Sigmoid colon (tissue), 7 donors: Measurements from ENCODE around the gene ARR3. TPM values are rescaled to one million over a fixed set of nuclear protein-coding genes. Genes with fewer than 3 reads are reported as not detected.

Experiments
- DNase-seq: peaks from one replicate; pipeline ENCODE4 v3.0.0-alpha.2; 2019
- H3K27ac ChIP-seq, 4 donors: fragments of 200-600 bp; sonication (generic); one replicate each; pipeline ENCODE4 v1.5.1; 2016 to 2019; ENCODE audit warnings: mild to moderate bottlenecking in 1 of 4
- H3K27me3 ChIP-seq, 3 donors: fragments of 200-600 bp; sonication (generic); one replicate each; pipeline ENCODE4 v1.5.1; 2019; ENCODE audit warnings: mild to moderate bottlenecking in 1 of 3
- H3K36me3 ChIP-seq, 4 donors: fragments of 200-600 bp; sonication (generic); one replicate each; pipeline ENCODE4 v1.5.1; 2016 to 2019
- H3K4me1 ChIP-seq, 4 donors: fragments of 200-600 bp; sonication (generic); one replicate each; pipeline ENCODE4 v1.5.1; 2017 to 2019
- H3K4me3 ChIP-seq, 4 donors: fragments of 200-600 bp; sonication (generic); one replicate each; pipeline ENCODE4 v1.5.1; 2017 to 2019; ENCODE audit warnings: mild to moderate bottlenecking in 2 of 4, moderate library complexity in 1 of 4
- H3K9me3 ChIP-seq, 4 donors: fragments of 200-600 bp in 3 of 4; sonication (generic) in 3 of 4; one replicate each; pipeline versions ENCODE4 v1.5.1 to v1.6.1; 2013 to 2019
- CTCF ChIP-seq, 4 experiments: fragments of 450-650 bp in 3 of 4; fragments of 200-600 bp in 1 of 4; IDR thresholded peaks; one replicate each; pipeline ENCODE4 v1.5.1; 2016 to 2019; ENCODE audit warnings: antibody characterized with exemption in 4 of 4, mild to moderate bottlenecking in 3 of 4, moderate library complexity in 2 of 4
- EP300 ChIP-seq, 4 donors: sonication (generic); formaldehyde crosslinking; IDR thresholded peaks; one replicate each; pipeline ENCODE4 v1.6.1; 2017; ENCODE audit warnings: antibody characterized with exemption in 4 of 4
- POLR2A ChIP-seq, 2 donors: fragments of 450-650 bp; IDR thresholded peaks; one replicate each; pipeline ENCODE4 v1.6.1; 2016; ENCODE audit warnings: antibody characterized with exemption in 2 of 2, mild to moderate bottlenecking in 2 of 2, moderate library complexity in 2 of 2
- POLR2AphosphoS5 ChIP-seq, 4 donors: sonication (generic); formaldehyde crosslinking; IDR thresholded peaks; one replicate each; pipeline ENCODE4 v1.6.1; 2017; ENCODE audit warnings: antibody characterized with exemption in 4 of 4
- WGBS, 2 donors: extraction: QIAGEN DNeasy Blood & Tissue Kit; methylation state at CpG; one replicate each; pipeline ENCODE4 v1.1.7; 2013; 5-methylcytosine and 5-hydroxymethylcytosine counted together
- intact Hi-C: fragments of 100-400 bp; cut with DNase I; formaldehyde crosslinking; loops from one replicate; pipeline ENCODE4 v1.15.1; 2023
- polyA plus RNA-seq, 3 donors: library from polyadenylated mRNA; stranded (reverse); fragments of 200-250 nt; gene quantifications; one replicate each; pipeline ENCODE4 v1.2.3, GENCODE V29; 2013
- total RNA-seq, 4 donors: library from RNA; depleted of rRNA; stranded (reverse); fragments of >200 nt; gene quantifications; one replicate each; pipeline ENCODE4 v1.1.0, GENCODE V29; 2016
- donor health status: healthy with polysubstance abuse.
- donor health status: Bipolar disorder and iron deficiency.
- donor health status: healthy.

The ARR3 gene
- total and polyA plus RNA-seq, 7 donors, result 0.25 to 0.60 TPM; not detected in 5

- DNase-seq, result peak; percentile 85
- intact Hi-C loops, result loop anchor here (10.0 kb wide), 1 partner anchor 155 kb away; the partner anchor contains the start of gene IGBP1
- H3K4me3 ChIP-seq, result peak within 1 kb of the TSS; percentile 31 to 53 (median 48)
- TF ChIP-seq CTCF (IDR thresholded peaks at IDR 0.05) (no peak), POLR2AphosphoS5 (IDR thresholded peaks at IDR 0.05) (peak in 2 of 4 donors; percentile 14 to 39), POLR2A (IDR thresholded peaks at IDR 0.05) (peak in 1 of 2 donors; percentile 13), EP300 (IDR thresholded peaks at IDR 0.05) (no peak)
- 0 to 1% methylated on average over 62 of the region's 62 CpGs for WGBS, 2 donors
- no peaks in the 10 kb centered on the region for H3K27me3 ChIP-seq
- no peaks in the 10 kb centered on the region for H3K9me3 ChIP-seq
- H3K4me1 ChIP-seq, result peaks cover 0 to 8% (median 6%) of the 10 kb centered on the region in 4 donors
- peaks cover 0 to 12% (median 0%) of the 10 kb centered on the region in 4 donors for H3K36me3 ChIP-seq
- peak within 1 kb of the TSS; percentile 68 to 78 (median 74) for H3K27ac ChIP-seq
Measured at GRCh38 chrX:70289793-70290770, 21.9 kb downstream of the ARR3 start, which contains the start of the genes KIF4A and PDZD11. TSS of gene KIF4A (plus strand) at chrX:70290104. CDS start at chrX:70290459, 355 bp downstream. TSS of gene PDZD11 (minus strand) at chrX:70289927. CDS start at chrX:70289341, 586 bp downstream.

- no peak overlapping the region for H3K4me3 ChIP-seq
- H3K9me3 ChIP-seq, result no peaks in the 10 kb centered on the region
- 0% methylated on average over 1 of the region's 1 CpG for WGBS, 2 donors
- H3K4me1 ChIP-seq, result peaks cover 0 to 8% (median 6%) of the 10 kb centered on the region in 4 donors
- no peak for DNase-seq
- H3K36me3 ChIP-seq, result peaks cover 0 to 3% (median 0%) of the 10 kb centered on the region in 4 donors
- H3K27me3 ChIP-seq, result no peaks in the 10 kb centered on the region
- TF ChIP-seq POLR2AphosphoS5 (IDR thresholded peaks at IDR 0.05), result no peak
- no peak for TF ChIP-seq EP300 (IDR thresholded peaks at IDR 0.05)
- TF ChIP-seq CTCF (IDR thresholded peaks at IDR 0.05), result no peak
- no peak for TF ChIP-seq POLR2A (IDR thresholded peaks at IDR 0.05)
- H3K27ac ChIP-seq, result no peak overlapping the region
- intact Hi-C loops, result no loop called here
Measured at GRCh38 chrX:70292788-70293187, 24.7 kb downstream of the ARR3 start.

GRCh38 chrX:70293621-70294020 is 25.5 kb downstream of the ARR3 start:
- no peak overlapping the region for H3K4me3 ChIP-seq
- peaks cover 0 to 8% (median 6%) of the 10 kb centered on the region in 4 donors for H3K4me1 ChIP-seq
- no peaks in the 10 kb centered on the region for H3K9me3 ChIP-seq
- intact Hi-C loops, result no loop called here
- H3K27me3 ChIP-seq, result no peaks in the 10 kb centered on the region
- no peak overlapping the region for H3K27ac ChIP-seq
- TF ChIP-seq POLR2A (IDR thresholded peaks at IDR 0.05) (no peak), POLR2AphosphoS5 (IDR thresholded peaks at IDR 0.05) (no peak)
- no peak for DNase-seq
- no peaks in the 10 kb centered on the region for H3K36me3 ChIP-seq
- 90% methylated on average over 5 of the region's 5 CpGs for WGBS, 2 donors

GRCh38 chrX:70301716-70302115 is 33.6 kb downstream of the ARR3 start:
- H3K36me3 ChIP-seq, result no peaks in the 10 kb centered on the region
- 58 to 65% methylated on average over 3 of the region's 3 CpGs for WGBS, 2 donors
- no peak for DNase-seq
- H3K27ac ChIP-seq, result no peak overlapping the region
- intact Hi-C loops, result no loop called here
- no peaks in the 10 kb centered on the region for H3K27me3 ChIP-seq
- no peaks in the 10 kb centered on the region for H3K9me3 ChIP-seq
- no peak overlapping the region for H3K4me3 ChIP-seq
- no peaks in the 10 kb centered on the region for H3K4me1 ChIP-seq
- no peak for TF ChIP-seq CTCF (IDR thresholded peaks at IDR 0.05)
- TF ChIP-seq POLR2A (IDR thresholded peaks at IDR 0.05), result no peak
- TF ChIP-seq EP300 (IDR thresholded peaks at IDR 0.05), result no peak
- TF ChIP-seq POLR2AphosphoS5 (IDR thresholded peaks at IDR 0.05), result no peak

- H3K27ac ChIP-seq, result no peak overlapping the region
- no peak overlapping the region for H3K4me3 ChIP-seq
- H3K36me3 ChIP-seq, result no peaks in the 10 kb centered on the region
- H3K9me3 ChIP-seq, result no peaks in the 10 kb centered on the region
- no peak for DNase-seq
- TF ChIP-seq EP300 (IDR thresholded peaks at IDR 0.05) (no peak), POLR2AphosphoS5 (IDR thresholded peaks at IDR 0.05) (no peak), POLR2A (IDR thresholded peaks at IDR 0.05) (no peak), CTCF (IDR thresholded peaks at IDR 0.05) (no peak)
- no peaks in the 10 kb centered on the region for H3K4me1 ChIP-seq
- intact Hi-C loops, result no loop called here
- 86 to 89% methylated on average over 1 of the region's 1 CpG for WGBS, 2 donors
- H3K27me3 ChIP-seq, result no peaks in the 10 kb centered on the region
Measured at GRCh38 chrX:70313503-70313902, 45.4 kb downstream of the ARR3 start.
